ENCODE measurements around the gene FAM222A. TPM values are rescaled to one million over a fixed set of nuclear protein-coding genes. Genes with fewer than 3 reads are reported as not detected.

FAM222A gene
- total and polyA plus RNA-seq, 2 of the 8 experiments (the other 6 are each of a cell fraction or from before 2014, with no cell fraction given) = 0.94 to 1.1 TPM

DNA sequence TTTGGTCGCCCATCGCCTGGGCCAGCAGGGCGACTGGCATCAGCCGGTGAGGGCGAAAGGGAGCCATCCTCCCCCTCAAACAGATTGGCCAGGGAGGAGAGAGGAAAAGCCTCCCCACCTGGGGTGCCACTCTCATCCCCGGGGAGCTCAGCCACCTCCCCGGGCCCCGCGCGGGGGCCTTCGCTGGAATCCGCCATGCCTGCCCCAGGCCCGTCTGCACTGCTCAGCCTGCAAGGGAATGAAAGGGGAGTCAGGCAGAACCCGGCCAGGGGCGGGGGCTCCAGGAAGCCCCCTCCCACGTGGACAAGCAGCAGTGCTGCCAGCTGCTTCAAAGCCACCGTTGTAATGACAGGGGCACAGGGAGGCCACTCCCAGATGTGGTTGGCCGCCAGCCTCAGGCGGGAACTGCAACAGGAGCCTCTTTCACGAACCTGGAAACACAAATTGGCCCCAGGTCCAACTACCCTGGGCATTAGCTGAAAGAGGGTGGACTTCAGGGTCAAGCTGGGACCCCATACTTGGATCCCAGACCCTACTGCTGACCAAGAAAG, 101.0 kb downstream of the FAM222A start (continued):
- no peak for TF ChIP-seq ZNF274 (IDR thresholded peaks at IDR 0.05; ENCODE audit: borderline replicate concordance, extremely low read depth, low read length)
